GM04504 (cell line): Measurements from ENCODE around the gene SNAP91.
"Not testable (repeated sequence)": the region's sequence is repeated elsewhere in the genome, so short reads cannot be mapped to it uniquely, and the experiment has no call there.

Experiments
- DNase-seq: peaks from one replicate; pipeline ENCODE4 v3.0.0-alpha.2; 2012; ENCODE audit warnings: low read depth

Gene SNAP91, protein sequence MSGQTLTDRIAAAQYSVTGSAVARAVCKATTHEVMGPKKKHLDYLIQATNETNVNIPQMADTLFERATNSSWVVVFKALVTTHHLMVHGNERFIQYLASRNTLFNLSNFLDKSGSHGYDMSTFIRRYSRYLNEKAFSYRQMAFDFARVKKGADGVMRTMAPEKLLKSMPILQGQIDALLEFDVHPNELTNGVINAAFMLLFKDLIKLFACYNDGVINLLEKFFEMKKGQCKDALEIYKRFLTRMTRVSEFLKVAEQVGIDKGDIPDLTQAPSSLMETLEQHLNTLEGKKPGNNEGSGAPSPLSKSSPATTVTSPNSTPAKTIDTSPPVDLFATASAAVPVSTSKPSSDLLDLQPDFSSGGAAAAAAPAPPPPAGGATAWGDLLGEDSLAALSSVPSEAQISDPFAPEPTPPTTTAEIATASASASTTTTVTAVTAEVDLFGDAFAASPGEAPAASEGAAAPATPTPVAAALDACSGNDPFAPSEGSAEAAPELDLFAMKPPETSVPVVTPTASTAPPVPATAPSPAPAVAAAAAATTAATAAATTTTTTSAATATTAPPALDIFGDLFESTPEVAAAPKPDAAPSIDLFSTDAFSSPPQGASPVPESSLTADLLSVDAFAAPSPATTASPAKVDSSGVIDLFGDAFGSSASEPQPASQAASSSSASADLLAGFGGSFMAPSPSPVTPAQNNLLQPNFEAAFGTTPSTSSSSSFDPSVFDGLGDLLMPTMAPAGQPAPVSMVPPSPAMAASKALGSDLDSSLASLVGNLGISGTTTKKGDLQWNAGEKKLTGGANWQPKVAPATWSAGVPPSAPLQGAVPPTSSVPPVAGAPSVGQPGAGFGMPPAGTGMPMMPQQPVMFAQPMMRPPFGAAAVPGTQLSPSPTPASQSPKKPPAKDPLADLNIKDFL

DNA sequence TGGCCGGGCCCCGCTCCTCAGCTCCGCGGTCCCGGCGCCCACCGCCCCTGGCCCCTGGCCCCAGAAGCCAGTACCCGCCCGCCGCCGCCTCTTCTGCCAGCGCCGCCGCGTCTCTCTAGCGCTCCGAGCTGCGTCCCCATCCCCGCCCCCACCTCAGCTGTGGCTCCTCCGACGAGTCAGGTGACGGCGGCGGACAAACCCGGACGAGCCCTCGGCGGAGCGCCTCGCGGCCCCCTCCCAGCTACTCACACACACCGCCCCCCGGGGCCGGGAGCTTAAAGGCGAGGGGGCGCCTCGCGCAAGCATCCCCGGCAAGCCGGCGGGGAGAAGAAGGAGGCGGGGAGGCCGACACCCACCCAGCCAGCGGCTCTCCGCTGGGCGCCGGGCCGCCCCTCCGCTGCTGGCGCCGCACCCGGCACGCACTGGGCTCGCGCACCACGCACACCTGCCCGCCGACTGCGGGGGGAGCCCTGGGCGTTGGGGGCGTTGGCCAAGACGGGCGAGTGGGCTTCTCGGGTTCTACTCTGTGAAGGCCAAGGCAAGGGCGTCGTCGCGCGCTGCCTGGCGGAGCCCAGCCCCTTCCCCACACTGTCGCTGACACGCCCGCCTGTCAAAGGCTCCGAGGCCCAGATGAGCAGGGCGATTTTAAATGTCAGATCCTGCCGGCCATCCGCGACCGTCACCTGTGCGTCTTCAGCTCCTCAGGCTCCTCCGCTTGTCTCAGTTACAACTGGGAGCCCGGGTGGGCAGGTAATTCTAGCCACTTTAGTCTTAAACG lies at the start of gene SNAP91:
Gene SNAP91, minus strand, starts transcription at position 132 of the 778 bp plus-strand sequence. CDS start 1,174 bp downstream, outside the sequence.
- no peak for DNase-seq

DNA sequence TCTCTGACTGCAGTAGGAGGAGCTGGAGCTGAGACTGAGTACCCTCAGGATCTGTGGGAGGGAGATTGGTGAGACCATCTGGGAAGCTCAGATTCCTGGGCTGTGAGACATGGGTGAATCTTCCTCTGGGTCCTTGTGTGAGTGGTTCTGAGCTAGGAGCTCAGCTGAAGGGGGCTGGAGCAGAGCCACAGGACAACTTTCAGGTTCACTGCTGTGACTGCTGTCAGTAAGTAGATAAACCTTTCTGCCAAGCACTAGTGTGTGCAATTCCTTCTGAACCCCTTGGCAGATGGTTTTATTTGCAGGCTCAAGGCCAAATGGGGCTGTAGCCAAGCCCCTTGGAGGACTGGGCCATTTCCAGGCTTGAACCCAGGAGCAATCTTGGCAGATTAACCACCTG lies 49.6 kb upstream of the SNAP91 start:
- no peak for DNase-seq

DNA sequence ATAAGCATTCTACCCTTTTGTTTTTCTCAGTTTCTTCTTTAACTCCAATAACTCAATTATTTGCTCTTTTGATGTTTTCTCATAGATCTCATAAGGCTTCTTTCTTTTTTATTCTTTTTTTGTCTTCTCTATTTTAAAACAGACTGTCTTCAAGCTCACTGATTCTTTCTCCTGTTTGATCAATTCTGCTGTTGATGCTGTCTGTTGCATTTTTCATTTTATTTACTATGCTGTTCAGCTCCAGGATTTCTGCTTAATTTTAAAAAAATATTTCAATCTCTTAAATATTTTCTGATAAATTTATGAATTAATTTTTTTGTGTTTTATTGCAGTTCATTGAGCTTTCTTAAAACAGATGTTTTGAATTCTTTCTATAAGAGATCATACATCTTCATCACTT lies 48.1 kb upstream of the SNAP91 start:
- DNase-seq: no peak

DNA sequence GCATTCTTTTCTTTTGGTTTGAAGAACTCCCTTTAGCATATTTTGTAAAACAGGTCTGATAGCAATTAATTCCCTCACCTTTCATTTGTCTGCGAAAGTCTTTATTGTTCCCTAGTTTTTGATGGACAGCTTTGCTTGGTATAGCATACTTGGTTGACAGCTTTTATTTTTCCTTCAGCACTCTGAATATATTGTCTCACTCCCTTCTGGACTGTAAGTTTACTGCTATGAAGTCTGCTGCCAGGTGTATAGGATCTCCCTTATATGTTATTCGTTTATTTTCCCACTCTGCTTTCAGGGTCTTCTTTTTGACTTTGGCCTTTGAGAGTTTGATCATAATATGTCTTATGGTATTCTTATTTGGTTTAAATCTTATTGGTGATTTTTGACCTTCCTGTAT lies 47.7 kb upstream of the SNAP91 start:
- no peak for DNase-seq

DNA sequence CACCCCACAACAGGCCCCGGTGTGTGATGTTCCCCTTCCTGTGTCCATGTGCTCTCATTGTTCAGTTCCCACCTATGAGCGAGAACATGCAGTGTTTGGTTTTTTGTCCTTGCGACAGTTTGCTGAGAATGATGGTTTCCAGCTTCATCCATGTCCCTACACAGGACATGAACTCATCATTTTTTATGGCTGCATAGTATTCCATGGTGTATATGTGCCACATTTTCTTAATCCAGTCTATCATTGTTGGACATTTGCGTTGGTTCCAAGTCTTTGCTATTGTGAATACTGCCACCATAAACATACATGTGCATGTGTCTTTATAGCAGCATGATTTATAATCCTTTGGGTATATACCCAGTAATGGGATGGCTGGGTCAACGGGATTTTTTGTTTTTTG lies 43.5 kb upstream of the SNAP91 start:
- DNase-seq: not testable (repeated sequence)

DNA sequence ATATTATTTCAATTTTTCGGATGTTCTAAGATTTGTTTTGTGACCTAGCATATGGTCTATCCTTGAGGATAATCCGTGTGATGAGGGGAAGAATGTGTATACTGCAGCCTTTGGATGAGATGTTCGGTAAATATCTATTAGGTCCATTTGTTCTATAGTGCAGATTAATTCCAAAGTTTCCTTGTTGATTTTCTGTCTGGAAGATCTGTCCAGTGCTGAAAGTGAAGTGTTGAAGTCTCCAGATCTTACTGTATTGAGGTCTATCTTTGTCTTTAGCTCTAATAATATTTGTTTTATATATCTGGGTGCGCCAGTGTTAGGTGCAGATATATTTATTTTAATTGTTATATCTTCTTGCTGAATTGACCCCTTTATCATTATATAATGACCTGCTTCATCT lies 32.2 kb upstream of the SNAP91 start:
- no peak for DNase-seq

DNA sequence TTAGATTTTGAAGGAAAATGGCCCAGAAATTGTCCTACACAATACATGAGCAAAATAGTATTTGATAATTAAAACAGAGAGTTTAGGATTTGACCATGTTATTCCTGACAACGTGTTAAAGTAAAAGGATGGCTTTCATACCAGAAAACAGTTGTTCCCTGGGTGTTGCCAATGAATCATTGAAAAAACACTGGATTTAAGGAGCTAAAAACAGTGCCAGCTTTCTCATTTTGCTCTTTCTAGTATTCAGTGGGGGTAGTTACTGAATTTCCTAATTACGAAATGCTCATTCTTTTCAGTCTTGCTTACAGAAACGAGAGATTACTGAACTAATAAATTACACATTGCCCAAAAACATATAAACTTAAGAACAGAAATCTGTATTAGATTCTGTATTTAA lies 26.6 kb upstream of the SNAP91 start:
- DNase-seq: no peak

DNA sequence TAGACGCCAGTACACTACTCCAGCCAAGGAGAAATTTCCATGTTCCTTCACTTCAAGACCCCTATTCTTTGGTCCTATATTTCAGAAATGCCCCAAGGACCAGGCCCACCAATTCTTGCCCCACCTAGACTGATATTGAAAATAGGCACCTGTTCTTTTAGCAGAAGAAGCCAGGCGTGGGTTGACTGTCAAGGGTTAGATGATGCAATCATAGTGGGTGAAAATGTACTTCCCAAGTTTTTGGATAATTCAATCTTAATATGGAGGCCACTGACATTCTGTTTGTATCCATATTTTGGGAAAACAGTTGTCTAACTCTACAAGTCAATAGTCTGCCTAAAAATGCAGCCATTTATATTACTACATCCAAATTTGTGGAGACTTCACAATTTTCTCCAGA lies 21.0 kb upstream of the SNAP91 start:
- DNase-seq: no peak

DNA sequence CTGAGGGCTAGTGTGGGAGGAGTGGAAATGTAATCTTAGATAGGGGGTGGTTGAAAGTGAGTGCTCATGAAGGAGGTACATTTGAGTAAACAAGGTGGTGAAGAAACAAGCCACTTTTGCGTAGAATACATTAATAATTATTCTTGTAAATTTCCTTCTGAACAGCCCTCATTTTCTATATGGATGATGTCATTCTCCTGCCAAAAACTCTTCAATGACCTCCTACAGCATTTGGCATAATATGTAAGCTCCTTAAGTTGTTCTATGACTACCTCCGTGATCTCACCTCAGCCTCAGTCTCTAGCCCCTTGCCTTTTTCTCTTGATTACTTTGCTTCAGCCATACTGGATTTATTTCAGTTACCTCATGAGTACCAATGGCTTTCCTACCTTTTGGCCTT lies 14.0 kb upstream of the SNAP91 start:
- no peak for DNase-seq

DNA sequence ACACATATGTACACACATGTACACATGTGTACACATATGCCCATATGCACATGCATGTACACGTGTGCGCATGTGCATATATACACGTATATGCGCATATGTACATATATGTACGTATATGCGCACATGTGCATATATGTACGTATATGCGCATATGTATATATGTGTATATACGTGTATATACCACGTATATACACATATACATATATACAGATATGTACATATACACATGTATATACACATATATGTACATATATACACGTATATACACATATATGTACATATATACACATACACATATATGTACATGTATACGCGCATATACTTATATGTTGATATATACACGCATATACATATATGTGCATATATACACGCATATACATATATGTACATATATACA lies 8.9 kb upstream of the SNAP91 start:
- no peak for DNase-seq

DNA sequence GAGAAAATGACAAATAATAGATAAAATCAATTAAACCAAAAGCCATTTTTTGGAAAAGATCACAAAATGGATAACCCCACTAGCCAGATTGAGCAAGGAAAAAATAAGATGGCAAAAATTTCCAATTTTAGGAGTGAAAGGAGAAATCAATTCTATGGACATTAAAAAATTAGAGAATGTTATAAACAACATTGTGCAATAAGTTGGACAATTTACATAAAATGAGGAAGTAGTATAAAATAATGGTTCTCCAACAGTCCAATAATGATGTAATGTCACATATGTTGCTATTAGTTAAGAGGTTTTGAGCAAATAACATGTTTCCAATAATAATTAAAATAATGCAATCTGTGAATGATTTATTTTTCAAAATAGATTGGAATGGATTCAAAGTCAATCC lies 3.1 kb upstream of the SNAP91 start:
- no peak for DNase-seq

DNA sequence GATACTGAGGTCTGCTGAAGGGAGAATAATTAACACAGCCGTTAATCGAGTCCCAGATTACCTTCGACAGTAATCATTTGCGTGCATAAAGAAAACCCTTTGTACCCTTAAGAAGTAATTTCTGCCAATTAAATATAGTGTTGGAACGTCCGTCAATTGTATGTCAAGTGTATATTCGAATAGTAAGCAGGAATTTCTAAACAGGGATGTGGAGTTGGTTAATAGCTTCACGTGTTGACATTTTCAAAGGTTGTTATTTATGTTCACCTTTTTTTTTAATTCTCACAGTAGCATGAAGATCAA lies 798 bp upstream of the SNAP91 start:
- no peak for DNase-seq

DNA sequence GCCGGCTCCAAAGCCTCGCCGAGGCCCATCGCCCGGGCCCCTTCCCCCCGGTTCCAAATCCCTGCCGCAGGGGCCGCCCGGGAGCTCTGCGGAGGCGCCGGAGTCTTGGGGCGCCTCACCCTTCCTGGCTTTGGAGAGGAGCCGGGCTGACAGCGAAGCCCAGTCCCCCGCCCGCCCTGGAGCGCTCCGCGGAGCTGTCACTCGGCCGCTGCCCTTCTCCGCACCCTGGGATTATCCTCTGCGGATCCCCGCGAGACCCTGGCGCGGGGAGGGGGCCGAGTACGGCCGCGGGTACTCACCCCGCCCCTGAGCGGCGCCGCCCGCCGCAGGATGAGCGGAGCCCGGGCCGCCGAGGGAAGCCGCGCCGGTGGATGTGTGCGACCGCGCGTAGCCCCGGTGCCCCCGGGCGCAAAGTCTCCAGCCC lies 343 bp downstream of the SNAP91 start:
- no peak for DNase-seq

DNA sequence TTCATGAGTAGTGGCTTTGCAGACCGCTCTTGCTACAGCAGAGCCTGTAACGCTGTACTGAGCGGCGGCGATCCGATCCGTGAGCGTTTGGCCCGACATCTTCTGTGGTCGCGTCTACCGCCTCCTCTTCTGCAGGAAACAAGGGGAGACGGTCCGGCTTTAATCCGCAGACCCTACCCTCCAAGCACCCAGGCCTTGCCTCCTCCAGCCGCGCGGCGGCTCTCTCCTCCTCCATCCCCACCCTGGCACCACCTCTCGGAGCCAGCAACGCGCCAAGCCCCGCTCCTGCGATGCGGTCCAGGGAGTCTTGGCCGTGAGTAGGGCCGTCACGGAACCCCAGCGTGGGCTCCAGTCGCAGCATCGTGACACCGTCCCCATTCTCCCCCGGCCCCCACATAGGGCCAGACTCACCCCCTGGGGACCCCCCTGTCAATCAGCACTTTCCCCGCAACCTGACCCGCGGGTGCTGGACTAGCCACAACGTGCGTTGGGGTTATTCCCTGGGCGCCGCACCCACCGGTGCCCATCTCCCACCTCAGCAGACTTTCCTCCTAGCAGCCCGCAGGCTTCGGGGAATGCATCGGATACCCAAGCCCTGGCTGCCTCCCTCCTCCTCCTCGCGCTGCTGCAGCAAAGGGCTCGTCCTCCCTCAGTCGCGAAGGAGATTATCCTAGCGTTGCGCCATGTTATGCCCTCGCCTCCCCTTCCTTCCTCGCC lies 914 bp downstream of the SNAP91 start:
- no peak for DNase-seq

DNA sequence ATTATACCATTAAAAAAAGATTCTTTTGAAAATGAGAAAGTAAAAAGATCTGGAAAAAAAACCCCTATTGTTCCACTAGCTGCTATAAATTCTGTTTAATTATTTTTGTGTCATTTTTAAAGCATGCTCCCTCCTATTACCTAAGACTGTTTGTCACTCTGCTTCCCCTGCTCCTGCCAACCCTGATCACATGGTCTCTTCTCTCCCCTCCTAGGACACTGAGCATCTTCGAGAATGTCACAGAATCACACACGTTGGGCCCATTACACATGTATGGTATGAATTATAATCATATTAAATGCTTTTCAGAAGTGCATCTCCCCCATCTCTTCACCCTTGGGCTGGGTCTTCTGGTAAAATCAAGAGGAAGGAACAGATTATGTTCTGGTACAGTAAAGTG lies 6.2 kb downstream of the SNAP91 start:
- no peak for DNase-seq

DNA sequence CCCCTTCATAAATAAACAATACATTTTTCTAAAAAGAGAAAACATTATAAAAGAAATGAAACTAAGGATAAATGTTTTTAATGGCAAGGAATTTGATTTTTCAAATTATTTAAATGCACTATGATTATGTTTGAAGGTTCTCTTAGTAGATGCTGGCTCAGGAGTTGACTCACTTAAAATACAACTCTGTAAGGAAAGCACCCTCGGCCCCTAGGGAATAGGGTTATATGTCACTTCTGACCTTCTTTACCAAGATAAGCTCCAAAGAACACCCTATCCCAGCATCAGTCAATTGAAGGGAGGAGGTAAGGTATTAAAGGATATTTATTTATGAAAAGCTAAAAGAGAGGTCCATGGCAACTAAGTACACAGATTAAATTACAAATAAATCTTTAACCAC lies 6.8 kb downstream of the SNAP91 start:
- DNase-seq: no peak

DNA sequence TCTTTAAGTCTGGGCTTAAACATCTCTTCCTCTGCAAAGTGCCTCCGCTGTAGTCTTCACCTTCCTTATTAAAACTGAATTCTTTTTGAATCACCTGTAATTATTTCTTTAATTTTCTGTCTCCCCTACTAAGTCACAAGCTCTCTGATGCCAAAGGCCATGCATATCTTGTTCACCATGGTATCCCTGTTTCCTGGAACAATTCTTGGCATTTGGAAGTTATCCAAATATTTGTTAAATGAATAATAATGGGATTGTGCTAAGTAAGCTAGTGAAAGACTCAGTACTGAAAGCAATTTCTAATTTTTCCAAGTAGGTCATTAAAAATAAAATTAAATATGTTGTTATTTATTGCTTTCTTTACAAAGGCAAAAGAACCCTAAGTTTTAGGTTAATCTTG lies 12.2 kb downstream of the SNAP91 start:
- DNase-seq: no peak

DNA sequence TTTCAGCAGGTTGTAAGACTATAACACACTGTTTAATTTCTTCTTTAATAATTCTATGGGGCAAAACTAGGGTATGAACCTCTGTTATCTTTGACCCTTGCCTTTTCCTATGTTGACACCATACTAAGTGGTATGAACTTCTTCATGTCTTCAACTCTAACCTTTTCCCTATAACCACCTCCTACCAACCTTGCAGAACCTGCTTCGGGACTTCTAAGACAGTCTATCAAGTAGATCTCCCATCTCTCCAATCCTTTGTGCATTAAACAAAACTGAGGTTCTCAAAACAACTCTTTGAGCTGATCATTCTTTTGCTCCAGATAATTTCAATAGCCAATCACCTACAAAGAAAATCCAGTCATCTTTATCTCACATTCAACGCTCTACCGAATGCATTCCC lies 23.4 kb downstream of the SNAP91 start:
- no peak for DNase-seq

DNA sequence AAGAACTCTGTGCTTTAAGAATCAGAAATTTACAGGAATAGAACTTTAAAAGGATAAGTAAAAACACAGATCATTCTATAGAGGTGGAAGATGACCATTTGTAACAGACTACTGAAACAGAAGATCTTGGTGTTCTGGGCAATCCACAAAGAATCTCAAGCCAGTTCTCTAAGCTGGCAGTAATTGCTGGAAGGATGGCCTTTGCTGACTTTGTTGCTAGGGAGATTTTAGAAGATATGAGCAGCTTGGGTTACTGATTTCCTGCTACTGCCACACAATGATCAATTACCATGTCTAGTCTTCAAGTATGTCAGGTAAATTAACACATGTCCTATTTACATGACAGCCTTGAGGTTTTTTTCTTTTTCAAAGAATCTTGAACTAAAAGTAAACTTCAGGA lies 31.1 kb downstream of the SNAP91 start:
- no peak for DNase-seq

DNA sequence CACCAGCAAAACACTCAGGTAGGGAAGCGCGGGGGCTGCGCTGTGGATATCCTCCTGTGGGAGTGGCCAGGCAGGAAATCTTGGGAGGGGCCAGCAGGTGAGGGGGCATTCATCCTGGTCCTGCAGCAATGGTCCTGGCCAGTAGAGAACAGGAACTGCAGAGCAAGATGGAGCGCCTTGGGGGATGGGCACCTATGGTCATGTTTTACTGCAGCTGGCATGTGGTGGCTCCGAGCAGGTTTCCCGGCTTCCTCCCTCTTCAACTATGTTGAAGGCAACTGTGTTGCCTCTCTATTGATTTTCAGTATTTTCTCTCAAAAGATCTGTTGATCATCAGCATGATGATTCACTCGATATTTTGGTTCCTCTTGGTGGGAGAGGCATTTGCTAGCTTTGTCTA lies 70.9 kb downstream of the SNAP91 start:
- DNase-seq: no peak

DNA sequence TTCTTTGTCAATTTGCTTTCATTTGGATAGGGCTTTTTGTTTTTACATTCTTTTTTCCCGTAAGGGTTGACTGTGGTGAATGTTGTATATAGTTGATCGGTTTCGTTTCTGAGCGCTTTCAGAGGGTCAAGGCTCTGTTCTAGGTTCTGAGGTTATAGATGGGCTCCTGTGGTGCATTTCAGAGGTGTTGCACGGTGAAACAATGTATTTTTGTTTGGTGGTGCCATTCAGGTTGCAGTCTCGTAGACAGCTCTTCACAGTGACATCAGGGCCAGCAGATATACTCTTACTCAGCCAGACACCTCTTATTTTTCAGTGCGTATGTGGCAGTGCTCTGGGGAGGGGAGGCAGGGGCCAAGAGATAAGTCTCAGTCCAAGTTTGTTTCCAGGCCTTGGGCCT lies 72.1 kb downstream of the SNAP91 start:
- DNase-seq: no peak

DNA sequence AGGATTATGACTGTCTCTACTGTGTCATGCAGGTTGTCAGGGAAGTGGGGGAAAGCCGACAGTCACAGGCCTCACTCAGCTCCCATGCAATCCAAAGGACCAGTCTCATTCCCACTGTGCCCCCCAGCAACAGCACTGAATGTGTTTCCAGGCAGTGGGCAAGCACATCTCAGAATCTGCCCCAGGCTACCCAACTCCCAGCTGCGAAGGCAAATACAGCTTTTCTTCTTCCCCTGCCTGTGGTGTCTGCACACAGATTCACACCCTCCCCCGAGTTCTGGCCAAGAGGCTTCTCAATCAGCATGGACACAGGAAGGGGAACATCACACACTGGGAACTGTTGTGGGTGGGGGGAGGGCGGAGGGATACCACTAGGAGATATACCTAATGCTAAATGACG lies 75.3 kb downstream of the SNAP91 start:
- no peak for DNase-seq
